Muscle layer of colon (tissue), 2 donors: ENCODE results near the gene VAPA.
A peak's percentile ranks its signal among the peaks of the same experiment; 100 is the strongest.

Experiments used
- H3K27ac ChIP-seq: one replicate; pipeline ENCODE4 v1.7.0; 2013; ENCODE audit warnings: low read depth, mild to moderate bottlenecking, low read length, moderate library complexity
- H3K27me3 ChIP-seq, 2 donors: one replicate each; pipeline ENCODE4 v1.7.0; 2013; ENCODE audit warnings: low read length in 2 of 2, mild to moderate bottlenecking in 2 of 2; ENCODE audit not compliant: insufficient read depth in 2 of 2, control insufficient read depth in 1 of 2
- H3K36me3 ChIP-seq: one replicate; pipeline ENCODE4 v1.7.0; 2013; ENCODE audit warnings: mild to moderate bottlenecking, low read length; ENCODE audit not compliant: insufficient read depth
- H3K4me1 ChIP-seq: one replicate; pipeline ENCODE4 v1.7.0; 2013; ENCODE audit warnings: mild to moderate bottlenecking, low read length; ENCODE audit not compliant: insufficient read depth
- H3K4me3 ChIP-seq, 2 donors: one replicate each; pipeline ENCODE4 v1.7.0; 2013; ENCODE audit warnings: low read length in 2 of 2, low read depth in 1 of 2, mild to moderate bottlenecking in 1 of 2, moderate library complexity in 1 of 2
- H3K9ac ChIP-seq: one replicate; pipeline ENCODE4 v1.7.0; 2013; ENCODE audit warnings: low read length
- H3K9me3 ChIP-seq: one replicate; pipeline ENCODE4 v1.7.0; 2013; ENCODE audit warnings: mild to moderate bottlenecking, low read length
- donor health status: abdominal sarcoma.
- donor health status: Adenocarcinoma of cecum.

VAPA gene

DNA sequence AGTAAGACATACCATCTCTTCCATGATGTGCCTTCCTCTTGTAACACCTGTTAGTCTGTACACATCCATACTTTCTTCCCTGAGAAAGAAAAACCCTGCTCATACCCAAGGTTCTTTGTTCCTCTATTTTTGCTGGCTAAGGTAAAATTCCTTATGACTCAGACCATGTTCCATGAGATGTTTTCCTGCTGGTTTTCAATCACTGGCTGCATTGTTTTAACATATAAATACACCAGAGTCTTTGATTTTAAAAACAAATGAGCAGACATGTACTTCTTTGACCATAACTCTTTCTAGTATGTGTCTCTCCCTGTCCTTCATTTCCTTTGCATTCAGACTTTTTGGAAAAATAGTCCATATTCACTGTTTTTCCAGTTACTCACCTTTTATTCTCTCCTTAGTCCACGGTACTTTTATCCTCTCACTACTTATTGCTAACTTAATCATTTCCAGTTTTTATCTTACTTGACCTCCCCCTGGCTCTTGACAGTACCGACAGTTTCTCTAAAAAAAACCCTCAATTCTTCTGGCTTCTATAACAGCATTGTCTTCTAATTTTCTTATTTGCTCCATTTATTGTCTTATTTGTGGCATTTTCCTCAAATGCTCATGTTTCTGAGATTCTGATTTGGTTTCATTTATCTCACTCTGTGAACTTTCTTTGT is 4.3 kb downstream of the VAPA start:
- H3K9me3 ChIP-seq: no peaks in the 10 kb centered on the region
- peaks cover 58% of the 10 kb centered on the region for H3K4me1 ChIP-seq
- H3K27me3 ChIP-seq: no peaks in the 10 kb centered on the region
- H3K27ac ChIP-seq: no peak overlapping the region
- H3K9ac ChIP-seq: no peak overlapping the region
- H3K4me3 ChIP-seq: peak overlapping the region in 1 of 2 donors; percentile 26
- no peaks in the 10 kb centered on the region for H3K36me3 ChIP-seq

GRCh38 chr18:9919564-9920232 is 5.9 kb downstream of the VAPA start:
- no peaks in the 10 kb centered on the region for H3K36me3 ChIP-seq
- H3K4me3 ChIP-seq: peak overlapping the region in 1 of 2 donors; percentile 28
- no peak overlapping the region for H3K27ac ChIP-seq
- H3K27me3 ChIP-seq: no peaks in the 10 kb centered on the region
- H3K9me3 ChIP-seq: no peaks in the 10 kb centered on the region
- H3K9ac ChIP-seq: no peak overlapping the region
- peaks cover 73% of the 10 kb centered on the region for H3K4me1 ChIP-seq

- Histone ChIP-seq H3K9ac (no peak overlapping the region), H3K4me3 (no peak overlapping the region), H3K27ac (no peak overlapping the region), H3K36me3 (no peaks in the 10 kb centered on the region), H3K27me3 (no peaks in the 10 kb centered on the region), H3K9me3 (no peaks in the 10 kb centered on the region), H3K4me1 (peaks cover 87% of the 10 kb centered on the region)
Measured at GRCh38 chr18:9922592-9923311, 8.9 kb downstream of the VAPA start.

DNA sequence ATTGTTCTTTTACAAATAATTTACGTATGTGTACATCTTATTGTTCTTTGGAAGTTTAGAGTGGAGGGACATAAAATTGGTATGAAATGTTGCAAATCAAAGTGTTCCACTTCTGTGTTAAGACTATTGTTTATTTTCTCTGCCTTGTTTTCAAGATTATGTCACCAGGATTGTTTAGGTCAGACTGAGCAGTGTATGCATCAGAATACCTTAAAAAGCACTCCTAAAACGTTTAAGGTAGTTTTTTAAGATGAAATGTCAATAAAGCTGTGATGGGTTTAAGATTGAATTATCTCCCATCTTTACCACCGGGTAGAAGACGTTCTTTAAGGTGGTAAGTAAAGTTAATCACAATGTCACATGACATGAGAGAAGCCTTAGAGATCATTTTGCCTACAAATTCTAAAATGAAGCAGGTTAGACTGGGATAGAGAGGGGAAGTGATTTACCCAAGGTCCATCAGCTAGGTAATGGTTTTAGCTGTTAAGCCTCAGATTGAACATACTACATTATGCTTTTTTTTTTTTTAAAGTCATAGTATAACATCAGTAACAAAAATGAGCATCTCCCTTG is 10.6 kb downstream of the VAPA start:
- no peaks in the 10 kb centered on the region for H3K27me3 ChIP-seq
- no peaks in the 10 kb centered on the region for H3K36me3 ChIP-seq
- H3K27ac ChIP-seq: no peak overlapping the region
- peaks cover 86% of the 10 kb centered on the region for H3K4me1 ChIP-seq
- no peaks in the 10 kb centered on the region for H3K9me3 ChIP-seq
- H3K4me3 ChIP-seq: no peak overlapping the region
- H3K9ac ChIP-seq: no peak overlapping the region

- no peak overlapping the region for H3K27ac ChIP-seq
- no peak overlapping the region for H3K4me3 ChIP-seq
- H3K27me3 ChIP-seq: no peaks in the 10 kb centered on the region
- H3K9me3 ChIP-seq: no peaks in the 10 kb centered on the region
- no peaks in the 10 kb centered on the region for H3K36me3 ChIP-seq
- H3K4me1 ChIP-seq: peaks cover 83% of the 10 kb centered on the region
- H3K9ac ChIP-seq: no peak overlapping the region
Measured at GRCh38 chr18:9925369-9925768, 11.6 kb downstream of the VAPA start.

DNA sequence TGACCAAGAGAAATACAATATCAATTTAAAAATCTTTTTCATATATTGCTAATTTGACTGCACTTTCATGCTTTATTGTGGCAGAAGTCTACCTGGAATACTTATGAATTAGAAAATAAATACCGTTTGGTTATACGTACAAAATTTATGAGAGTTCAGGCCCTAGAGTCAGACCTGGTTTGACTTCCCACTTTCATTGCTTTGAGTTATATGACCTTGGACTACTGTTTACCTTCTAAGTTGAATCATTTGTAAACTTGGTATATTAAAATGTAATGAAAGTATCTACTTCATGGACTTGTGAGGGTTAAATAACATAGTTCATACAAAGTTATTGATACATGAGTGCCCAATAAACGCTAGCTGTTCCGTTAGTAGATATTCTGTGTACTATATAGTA is 12.0 kb downstream of the VAPA start:
- Histone ChIP-seq H3K4me3 (no peak overlapping the region), H3K9ac (no peak overlapping the region), H3K4me1 (peaks cover 80% of the 10 kb centered on the region), H3K27ac (no peak overlapping the region), H3K36me3 (no peaks in the 10 kb centered on the region), H3K9me3 (no peaks in the 10 kb centered on the region), H3K27me3 (no peaks in the 10 kb centered on the region)

GRCh38 chr18:9926223-9926894 is 12.5 kb downstream of the VAPA start:
- H3K27ac ChIP-seq: no peak overlapping the region
- H3K36me3 ChIP-seq: no peaks in the 10 kb centered on the region
- H3K4me3 ChIP-seq: no peak overlapping the region
- no peaks in the 10 kb centered on the region for H3K27me3 ChIP-seq
- H3K9me3 ChIP-seq: no peaks in the 10 kb centered on the region
- H3K4me1 ChIP-seq: peaks cover 81% of the 10 kb centered on the region
- no peak overlapping the region for H3K9ac ChIP-seq

DNA sequence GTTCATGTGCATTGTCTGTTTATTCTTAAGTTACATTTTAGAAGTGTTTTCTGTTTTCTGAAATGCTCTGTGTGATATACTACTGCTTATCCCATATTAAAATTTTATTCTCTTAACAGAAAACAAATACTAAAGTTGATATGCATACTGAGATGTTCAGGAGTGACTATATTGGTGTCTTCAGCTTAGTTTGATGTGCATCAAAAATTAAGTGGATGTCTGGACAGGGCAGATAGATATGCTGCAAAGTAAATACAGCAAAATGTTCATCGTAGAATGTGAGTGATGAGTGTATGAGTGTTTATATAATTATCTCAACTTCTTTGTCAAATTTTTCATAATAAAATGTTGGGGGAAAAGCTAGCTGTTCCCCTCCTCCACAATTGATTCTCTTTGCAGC is 13.2 kb downstream of the VAPA start:
- H3K9me3 ChIP-seq: no peaks in the 10 kb centered on the region
- H3K27me3 ChIP-seq: no peaks in the 10 kb centered on the region
- H3K9ac ChIP-seq: no peak overlapping the region
- no peak overlapping the region for H3K4me3 ChIP-seq
- no peaks in the 10 kb centered on the region for H3K36me3 ChIP-seq
- no peak overlapping the region for H3K27ac ChIP-seq
- H3K4me1 ChIP-seq: peaks cover 88% of the 10 kb centered on the region

- H3K9me3 ChIP-seq: no peaks in the 10 kb centered on the region
- no peaks in the 10 kb centered on the region for H3K36me3 ChIP-seq
Measured at GRCh38 chr18:9927392-9928063, 13.7 kb downstream of the VAPA start.

DNA sequence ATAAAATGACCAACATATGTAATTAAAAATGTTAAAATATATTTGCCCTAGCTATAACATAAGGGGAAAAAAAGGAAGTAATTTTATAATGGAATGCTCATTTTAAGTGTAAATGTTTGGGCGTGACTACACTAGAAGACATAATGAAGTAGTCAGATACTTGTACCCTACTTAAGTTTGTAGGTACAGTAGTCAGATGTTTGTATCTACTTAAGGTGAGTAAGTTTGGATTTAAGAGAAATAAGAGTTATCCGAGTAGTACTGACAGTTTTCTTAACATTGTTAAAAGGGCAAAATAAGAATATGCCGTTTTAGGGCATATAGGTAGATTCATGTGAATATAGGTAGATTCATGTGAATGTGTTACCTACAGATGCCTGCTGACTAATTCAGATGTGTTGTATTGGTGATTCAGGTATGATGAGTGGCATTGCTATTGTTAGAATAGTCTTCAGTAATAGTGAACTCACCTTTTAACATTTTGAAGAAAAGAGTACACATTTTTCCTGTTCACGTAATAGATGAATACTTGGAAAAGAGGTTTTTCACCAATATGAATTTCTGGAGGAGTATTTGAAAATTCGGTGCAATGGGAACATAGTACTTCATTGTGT is 14.9 kb downstream of the VAPA start:
- peaks cover 80% of the 10 kb centered on the region for H3K4me1 ChIP-seq

More at GRCh38 chr18:9927392-9928063, 13.7 kb downstream of the VAPA start:
- no peaks in the 10 kb centered on the region for H3K27me3 ChIP-seq
- no peak overlapping the region for H3K4me3 ChIP-seq
- no peak overlapping the region for H3K27ac ChIP-seq
- no peak overlapping the region for H3K9ac ChIP-seq
- peaks cover 89% of the 10 kb centered on the region for H3K4me1 ChIP-seq

More for the DNA sequence above, 14.9 kb downstream of the VAPA start:
- Histone ChIP-seq H3K4me3 (no peak overlapping the region), H3K9ac (no peak overlapping the region), H3K9me3 (no peaks in the 10 kb centered on the region), H3K36me3 (peaks cover 6% of the 10 kb centered on the region), H3K27me3 (no peaks in the 10 kb centered on the region), H3K27ac (no peak overlapping the region)
